GM10266 (cell line): Measurements from ENCODE around the gene MYO5B.

Experiments
- DNase-seq: peaks from one replicate; pipeline ENCODE4 v3.0.0; 2012; ENCODE audit errors: extremely low spot score
- CTCF ChIP-seq: IDR thresholded peaks from 2 replicates; pipeline ENCODE4 v1.5.1; 2012; ENCODE audit warnings: mild to moderate bottlenecking, low read depth; ENCODE audit not compliant: control insufficient read depth, insufficient read depth; ENCODE audit errors: missing control alignments

Gene MYO5B

GRCh38 chr18:50162486-50163304 is 32.3 kb downstream of the MYO5B start:
- no peak for DNase-seq
- no peak for TF ChIP-seq CTCF

- TF ChIP-seq CTCF, result no peak
- no peak for DNase-seq
Measured at GRCh38 chr18:50161597-50162205, 33.2 kb downstream of the MYO5B start.

GRCh38 chr18:50159654-50160046 is 35.3 kb downstream of the MYO5B start:
- no peak for TF ChIP-seq CTCF
- DNase-seq, result no peak

GRCh38 chr18:50158866-50159653 is 35.9 kb downstream of the MYO5B start:
- no peak for TF ChIP-seq CTCF
- no peak for DNase-seq

- TF ChIP-seq CTCF, result no peak
- DNase-seq, result no peak
Measured at GRCh38 chr18:50155406-50155805, 39.5 kb downstream of the MYO5B start.

- no peak for DNase-seq
- TF ChIP-seq CTCF, result no peak
Measured at GRCh38 chr18:50154420-50154819, 40.5 kb downstream of the MYO5B start.
